Natural killer cell (primary cell): Measurements from ENCODE around the gene HOXC5. TPM values are rescaled to one million over a fixed set of nuclear protein-coding genes. Genes with fewer than 3 reads are reported as not detected.

Source experiments
- ATAC-seq, 3 donors: fragments of 150-1000 bp in 2 of 3; fragments of 200-7000 bp in 1 of 3; cut with Tn5 transposase; 1 replicate in 1 of 3; 2 replicates in 2 of 3; pipeline ENCODE4 v1.10.0; 2021; ENCODE audit warnings: mild to moderate bottlenecking in 2 of 3, moderate library complexity in 2 of 3
- DNase-seq, 2 donors: peaks; one replicate each; pipeline versions ENCODE4 v3.0.0 to v3.0.0-alpha.2; 2013 to 2021; ENCODE audit warnings: mixed read lengths in 1 of 2
- H3K27ac ChIP-seq: one replicate; pipeline ENCODE4 v1.5.1; 2013; ENCODE audit warnings: mild to moderate bottlenecking, low read length
- H3K27me3 ChIP-seq: one replicate; pipeline ENCODE4 v1.6.1; 2013; ENCODE audit warnings: low read length; ENCODE audit not compliant: control insufficient read depth, insufficient read depth
- H3K36me3 ChIP-seq: one replicate; pipeline ENCODE4 v1.6.1; 2013; ENCODE audit warnings: low read length; ENCODE audit not compliant: control insufficient read depth, insufficient read depth
- H3K4me1 ChIP-seq: one replicate; pipeline ENCODE4 v1.6.1; 2013; ENCODE audit warnings: low read length; ENCODE audit not compliant: control insufficient read depth, insufficient read depth
- H3K4me3 ChIP-seq: one replicate; pipeline ENCODE4 v1.5.1; 2013; ENCODE audit warnings: low read length
- H3K9me3 ChIP-seq: one replicate; pipeline ENCODE4 v1.6.1; 2013; ENCODE audit warnings: low read length; ENCODE audit not compliant: control insufficient read depth, insufficient read depth
- H3K27ac Mint-ChIP-seq, 2 donors: one replicate each; pipeline ENCODE4 v1.8.0; 2022; ENCODE audit warnings: mild to moderate bottlenecking in 2 of 2, mixed read lengths in 2 of 2, moderate library complexity in 1 of 2
- H3K27me3 Mint-ChIP-seq, 2 donors: one replicate each; pipeline ENCODE4 v1.8.0; 2022; ENCODE audit warnings: low read depth in 2 of 2, mixed read lengths in 2 of 2
- H3K36me3 Mint-ChIP-seq: one replicate; pipeline ENCODE4 v1.8.0; 2022; ENCODE audit warnings: mixed read lengths
- H3K4me1 Mint-ChIP-seq, 2 donors: one replicate each; pipeline ENCODE4 v1.8.0; 2022; ENCODE audit warnings: mixed read lengths in 2 of 2
- H3K4me3 Mint-ChIP-seq: one replicate; pipeline ENCODE4 v1.8.0; 2022; ENCODE audit warnings: mild to moderate bottlenecking, moderate library complexity, mixed read lengths
- H3K9me3 Mint-ChIP-seq, 2 donors: one replicate each; pipeline ENCODE4 v1.8.0; 2022; ENCODE audit warnings: mixed read lengths in 2 of 2
- WGBS: methylation state at CpG from one replicate; pipeline ENCODE4 v1.1.7; 2013; ENCODE audit warnings: missing lambda C conversion rate; ENCODE audit not compliant: insufficient coverage; 5-methylcytosine and 5-hydroxymethylcytosine counted together
- intact Hi-C: fragments of 100-400 bp; cut with micrococcal nuclease; formaldehyde crosslinking; loops from one replicate; pipeline ENCODE4 v1.14.2; 2022
- total RNA-seq, 4 donors: library from RNA; stranded (reverse); fragments of 120-200 nt in 1 of 4; gene quantifications; one replicate each; pipeline versions ENCODE4 v1.2.3 to v1.2.4, GENCODE V29; 2013 to 2022
- TF ChIP-seq, protein P1 (sequence below): fragments of 200-600 bp; IDR thresholded peaks from one replicate; pipeline ENCODE4 v1.8.0; 2022; ENCODE audit warnings: antibody characterized with exemption

HOXC5 gene
- total RNA-seq, 3 donors from 2014 or later (not counting 1 experiment from before 2014, with no cell fraction given) = 0.20 TPM; not detected in 2

DNA sequence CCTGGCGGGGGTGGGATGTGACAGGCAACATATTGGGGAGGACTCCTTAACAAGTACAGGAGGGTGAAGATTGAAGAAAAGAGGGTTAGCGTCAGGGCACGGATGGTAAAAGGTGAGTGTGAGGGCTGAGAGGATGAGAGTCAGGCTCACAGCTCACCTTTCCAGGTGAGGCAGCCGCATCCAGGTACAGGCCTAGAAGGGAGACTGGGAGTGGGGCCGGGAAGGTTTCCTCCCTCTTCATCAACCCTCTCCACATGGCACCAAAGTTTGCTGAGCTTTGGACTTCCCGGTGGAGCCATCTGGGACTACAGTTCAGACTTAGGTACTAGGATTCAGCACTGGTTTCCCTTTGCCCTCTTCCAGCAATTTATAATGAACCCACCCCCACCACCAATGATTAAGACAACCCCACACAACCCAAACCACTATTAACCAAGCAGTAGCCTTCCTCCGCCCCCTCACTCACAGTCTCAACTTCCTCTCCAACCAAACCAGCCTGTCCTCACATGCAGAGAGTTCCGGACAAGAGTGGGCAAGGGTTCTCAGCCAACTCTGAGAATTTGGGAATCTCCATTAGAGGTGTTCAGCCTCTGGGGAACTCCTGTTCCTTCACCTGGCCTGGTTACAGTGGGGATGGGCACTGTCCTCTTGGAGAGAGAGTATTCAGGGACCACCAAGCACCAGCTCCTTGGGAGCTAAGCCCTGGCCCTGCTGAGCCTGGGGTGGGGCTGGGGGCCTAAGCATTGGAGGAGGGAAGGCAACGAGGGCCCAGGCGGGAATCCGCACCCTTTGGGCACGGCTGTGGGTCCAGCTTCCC lies 18.4 kb downstream of the HOXC5 start:
- intact Hi-C loops = no loop called here
- H3K27ac ChIP-seq = no peak overlapping the region

DNA sequence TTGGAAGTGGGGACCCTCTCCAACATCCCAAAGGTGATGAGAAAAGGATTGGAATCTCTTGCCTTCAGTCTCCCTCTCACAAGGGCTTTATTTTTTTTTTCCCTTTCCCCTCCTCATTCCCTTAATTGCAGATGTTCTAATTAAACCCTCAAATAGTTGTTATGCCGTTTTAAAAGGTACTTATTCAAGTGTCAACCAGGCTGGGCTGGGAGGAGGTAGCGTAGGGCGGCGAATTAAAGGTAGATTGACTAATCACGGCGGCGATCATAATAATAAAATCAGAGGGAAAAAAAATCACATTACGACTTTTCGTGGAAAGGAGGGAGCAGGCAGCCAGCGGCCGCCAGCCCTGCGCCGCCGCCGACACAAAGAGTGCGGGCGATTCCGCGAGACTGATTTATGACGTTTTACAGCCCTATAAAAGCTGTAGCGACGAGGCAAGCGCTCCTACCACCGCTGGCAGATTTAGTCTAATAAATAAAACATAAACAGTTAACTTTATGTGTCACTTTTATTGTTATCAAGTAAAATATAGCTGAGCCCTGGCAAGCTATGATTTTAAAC lies 19.1 kb downstream of the HOXC5 start:
- H3K27me3 Mint-ChIP-seq = peaks cover 71 to 74% of the 10 kb centered on the region in 2 donors
- WGBS = 33% methylated on average over 23 of the region's 24 CpGs
- H3K4me1 ChIP-seq = peaks cover 53% of the 10 kb centered on the region
- intact Hi-C loops = no loop called here
- H3K27ac ChIP-seq = peak overlapping the region; percentile 95
- peak overlapping the region in 1 of 2 donors; percentile 71 for H3K27ac Mint-ChIP-seq
- DNase-seq (peak in 1 of 2 donors; percentile 20), ATAC-seq (no peak)
- peaks cover 36 to 51% of the 10 kb centered on the region in 2 donors for H3K4me1 Mint-ChIP-seq
- peak overlapping the region; percentile 76 for H3K4me3 Mint-ChIP-seq
- H3K36me3 Mint-ChIP-seq = no peaks in the 10 kb centered on the region
- H3K4me3 ChIP-seq = no peak overlapping the region
- no peaks in the 10 kb centered on the region for H3K9me3 ChIP-seq
- peaks cover 66% of the 10 kb centered on the region for H3K27me3 ChIP-seq
- no peaks in the 10 kb centered on the region for H3K9me3 Mint-ChIP-seq
- TF ChIP-seq, protein P1, sequence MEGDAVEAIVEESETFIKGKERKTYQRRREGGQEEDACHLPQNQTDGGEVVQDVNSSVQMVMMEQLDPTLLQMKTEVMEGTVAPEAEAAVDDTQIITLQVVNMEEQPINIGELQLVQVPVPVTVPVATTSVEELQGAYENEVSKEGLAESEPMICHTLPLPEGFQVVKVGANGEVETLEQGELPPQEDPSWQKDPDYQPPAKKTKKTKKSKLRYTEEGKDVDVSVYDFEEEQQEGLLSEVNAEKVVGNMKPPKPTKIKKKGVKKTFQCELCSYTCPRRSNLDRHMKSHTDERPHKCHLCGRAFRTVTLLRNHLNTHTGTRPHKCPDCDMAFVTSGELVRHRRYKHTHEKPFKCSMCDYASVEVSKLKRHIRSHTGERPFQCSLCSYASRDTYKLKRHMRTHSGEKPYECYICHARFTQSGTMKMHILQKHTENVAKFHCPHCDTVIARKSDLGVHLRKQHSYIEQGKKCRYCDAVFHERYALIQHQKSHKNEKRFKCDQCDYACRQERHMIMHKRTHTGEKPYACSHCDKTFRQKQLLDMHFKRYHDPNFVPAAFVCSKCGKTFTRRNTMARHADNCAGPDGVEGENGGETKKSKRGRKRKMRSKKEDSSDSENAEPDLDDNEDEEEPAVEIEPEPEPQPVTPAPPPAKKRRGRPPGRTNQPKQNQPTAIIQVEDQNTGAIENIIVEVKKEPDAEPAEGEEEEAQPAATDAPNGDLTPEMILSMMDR = no peak
- no peaks in the 10 kb centered on the region for H3K36me3 ChIP-seq

More for the DNA sequence above, 18.4 kb downstream of the HOXC5 start:
- H3K4me3 Mint-ChIP-seq = peak overlapping the region; percentile 54
- H3K36me3 ChIP-seq = no peaks in the 10 kb centered on the region
- H3K4me1 ChIP-seq = peaks cover 57% of the 10 kb centered on the region
- H3K9me3 Mint-ChIP-seq = no peaks in the 10 kb centered on the region
- H3K27me3 ChIP-seq = peaks cover 73% of the 10 kb centered on the region
- no peak overlapping the region for H3K4me3 ChIP-seq
- TF ChIP-seq, protein P1 = no peak
- H3K9me3 ChIP-seq = no peaks in the 10 kb centered on the region
- no peak for ATAC-seq
- DNase-seq = no peak
- H3K36me3 Mint-ChIP-seq = no peaks in the 10 kb centered on the region
- peak overlapping the region in 1 of 2 donors; percentile 71 for H3K27ac Mint-ChIP-seq
- H3K4me1 Mint-ChIP-seq = peaks cover 36 to 55% of the 10 kb centered on the region in 2 donors
- WGBS = 33% methylated on average over 10 of the region's 12 CpGs
- peaks cover 75 to 76% of the 10 kb centered on the region in 2 donors for H3K27me3 Mint-ChIP-seq

DNA sequence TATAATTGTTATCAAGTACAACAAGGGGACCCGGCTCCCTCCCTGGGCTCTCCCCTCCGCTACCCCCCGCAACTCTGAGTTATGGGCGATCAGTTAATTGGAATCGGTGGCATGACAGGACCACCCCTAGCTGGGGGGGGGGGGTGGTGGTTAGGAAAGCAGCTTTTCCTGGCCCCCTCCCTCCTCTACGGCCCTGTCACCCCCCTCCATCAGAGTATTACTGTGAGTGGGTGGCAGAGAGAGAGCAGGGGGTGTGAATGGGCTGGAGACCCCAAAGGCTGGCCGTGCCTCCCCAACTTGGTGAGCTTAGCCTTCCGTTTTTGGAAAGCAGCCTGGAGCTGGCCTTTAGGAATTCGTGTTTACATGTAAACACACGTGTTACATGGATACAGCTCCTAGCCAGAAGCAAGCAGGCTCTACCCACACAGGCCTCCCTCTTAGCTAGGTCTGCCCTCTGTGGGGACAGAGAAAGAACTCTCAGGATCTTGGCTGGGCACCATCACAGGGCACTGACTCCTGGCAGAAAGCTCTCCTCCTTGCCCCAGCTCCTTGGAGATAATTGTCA lies 19.7 kb downstream of the HOXC5 start:
- Histone ChIP-seq H3K4me3 (peak overlapping the region; percentile 83), H3K27ac (peak overlapping the region; percentile 95), H3K36me3 (no peaks in the 10 kb centered on the region), H3K4me1 (peaks cover 48% of the 10 kb centered on the region), H3K27me3 (peaks cover 66% of the 10 kb centered on the region), H3K9me3 (no peaks in the 10 kb centered on the region)
- peaks cover 36 to 48% of the 10 kb centered on the region in 2 donors for H3K4me1 Mint-ChIP-seq
- DNase-seq = no peak
- 28% methylated on average over 5 of the region's 10 CpGs for WGBS
- H3K27me3 Mint-ChIP-seq = peaks cover 69 to 74% of the 10 kb centered on the region in 2 donors
- peak overlapping the region; percentile 63 to 71 for H3K27ac Mint-ChIP-seq
- intact Hi-C loops = no loop called here
- ATAC-seq = peak in 2 of 3 donors; percentile 3 to 6
- peak overlapping the region; percentile 76 for H3K4me3 Mint-ChIP-seq
- no peaks in the 10 kb centered on the region for H3K36me3 Mint-ChIP-seq
- TF ChIP-seq, protein P1 = no peak
- H3K9me3 Mint-ChIP-seq = no peaks in the 10 kb centered on the region
